PC-9 (cell line): ENCODE results near the gene CAST. TPM values are rescaled to one million over a fixed set of nuclear protein-coding genes. Genes with fewer than 3 reads are reported as not detected.

Experiments used
- BruUV-seq: library from RNA; stranded (reverse); fragments of 400-500 nt; replicated peaks from 2 replicates; lab custom pipeline; 2021; lab: Mats Ljungman, UMichigan
- CTCF ChIA-PET: fragments of 300-600 bp; sonication (Branson Sonifier 250); formaldehyde crosslinking; loops from one replicate; lab custom pipeline; 2022; ENCODE audit warnings: antibody characterized with exemption; lab: Charles Lee
- POLR2A ChIA-PET: fragments of 300-600 bp; sonication (Branson Sonifier 250); formaldehyde crosslinking; loops from one replicate; lab custom pipeline; 2022; ENCODE audit warnings: antibody characterized with exemption; ENCODE audit not compliant: unreplicated experiment; lab: Charles Lee
- DNase-seq, 2 experiments: peaks; one replicate each; pipeline versions ENCODE4 v3.0.0 to v3.0.0-alpha.2; 2015 to 2022; ENCODE audit warnings: mixed read lengths in 1 of 2
- H2AFZ ChIP-seq: fragments of 200-600 bp; sonication (generic); 2 replicates; pipeline ENCODE4 v1.8.1; 2017; ENCODE audit warnings: antibody characterized with exemption
- H3F3A ChIP-seq: fragments of 200-600 bp; sonication (generic); 2 replicates; pipeline ENCODE4 v1.8.1; 2017; ENCODE audit warnings: antibody characterized with exemption, mild to moderate bottlenecking, low read depth; ENCODE audit not compliant: insufficient read depth
- H3K27ac ChIP-seq: fragments of 200-600 bp; sonication (generic); 2 replicates; pipeline ENCODE4 v1.6.1; 2016; ENCODE audit warnings: mixed run types
- H3K27me3 ChIP-seq: fragments of 200-600 bp; sonication (generic); 2 replicates; pipeline ENCODE4 v1.6.1; 2016; ENCODE audit warnings: low read depth, mixed run types; ENCODE audit not compliant: insufficient read depth
- H3K36me3 ChIP-seq: fragments of 200-600 bp; sonication (generic); 2 replicates; pipeline ENCODE4 v1.6.1; 2016; ENCODE audit warnings: low read depth, mixed run types
- H3K4me1 ChIP-seq: fragments of 200-600 bp; sonication (generic); replicated peaks from 2 replicates; pipeline ENCODE4 v1.6.1; 2016; ENCODE audit warnings: mixed run types; ENCODE audit not compliant: insufficient read depth
- H3K4me2 ChIP-seq: fragments of 200-600 bp; sonication (generic); 2 replicates; pipeline ENCODE4 v1.6.1; 2017; ENCODE audit warnings: mixed run types
- H3K4me3 ChIP-seq: fragments of 200-600 bp; sonication (generic); 2 replicates; pipeline ENCODE4 v1.6.1; 2016; ENCODE audit warnings: mixed run types
- H3K79me2 ChIP-seq: fragments of 200-600 bp; sonication (generic); 2 replicates; pipeline ENCODE4 v1.6.1; 2017; ENCODE audit warnings: low read depth, mixed run types
- H3K9me2 ChIP-seq: fragments of 200-600 bp; sonication (generic); 2 replicates; pipeline ENCODE4 v1.8.1; 2017; ENCODE audit warnings: mild to moderate bottlenecking; ENCODE audit not compliant: insufficient read depth
- H3K9me3 ChIP-seq: fragments of 200-600 bp; sonication (generic); 2 replicates; pipeline ENCODE4 v1.8.1; 2016; ENCODE audit warnings: low read depth; ENCODE audit not compliant: insufficient read depth
- H4K20me1 ChIP-seq: fragments of 200-600 bp; sonication (generic); 2 replicates; pipeline ENCODE4 v1.8.1; 2017; ENCODE audit not compliant: insufficient read depth
- EZH2 ChIP-seq: fragments of 200-600 bp; sonication (generic); IDR thresholded peaks from 2 replicates; pipeline ENCODE4 v1.8.0; 2017; ENCODE audit warnings: antibody characterized with exemption, low read depth
- intact Hi-C: fragments of 100-400 bp; cut with micrococcal nuclease; formaldehyde crosslinking; loops from one replicate; pipeline ENCODE4 v1.10.0; 2022; ENCODE audit not compliant: unreplicated experiment
- total RNA-seq: library from RNA; stranded (reverse); gene quantifications from 2 replicates; pipeline ENCODE4 v1.2.3, GENCODE V29; 2021
- TF ChIP-seq, protein P1 (sequence below): fragments of 200-600 bp; sonication (generic); conservative IDR thresholded peaks from 2 replicates; pipeline ENCODE4 v1.6.1; 2017; ENCODE audit warnings: mixed run types, antibody characterized with exemption, mild to moderate bottlenecking, moderate library complexity

Gene CAST
- total RNA-seq, 1 experiment from 2014 or later, result 289 TPM

DNA sequence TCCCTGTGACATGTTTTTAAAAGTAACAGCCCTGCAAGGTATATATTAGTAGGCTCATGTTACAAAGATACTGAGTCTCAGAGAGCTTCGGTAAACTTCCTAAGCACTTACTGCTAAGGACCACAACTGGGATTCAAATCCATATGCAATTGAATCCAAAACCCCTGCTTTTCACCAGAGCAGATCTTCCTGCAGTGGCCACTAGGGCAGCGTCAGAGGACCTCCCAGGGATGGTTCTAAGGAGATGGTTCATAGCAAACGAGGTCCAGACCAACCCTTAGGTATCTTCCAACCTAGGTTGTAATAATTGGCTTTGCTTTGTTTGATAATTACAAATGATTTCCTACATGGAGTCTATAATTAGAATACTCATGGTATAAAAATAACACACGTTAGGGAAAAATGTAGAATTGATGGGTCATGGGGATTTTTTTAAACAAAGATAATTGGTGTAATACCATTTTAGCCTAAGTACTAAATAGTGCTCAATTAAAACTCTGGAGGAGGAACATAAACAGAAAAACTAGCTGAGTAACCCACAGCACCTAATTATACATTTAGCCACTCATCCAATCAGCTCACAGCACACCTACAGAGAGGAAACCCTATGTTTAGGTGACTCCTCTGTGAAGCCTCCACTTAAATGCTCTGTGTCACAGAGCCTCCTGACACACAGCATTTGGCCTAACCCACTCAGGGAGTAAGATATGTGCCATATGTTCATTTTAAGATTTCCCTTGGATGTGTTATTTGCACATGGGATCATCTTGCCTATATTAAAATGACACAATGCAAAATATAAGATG is 10.0 kb upstream of the CAST start:
- peak in 1 of 2 experiments; percentile 18 for DNase-seq
- intact Hi-C loops, result loop anchor here (2.0 kb wide), 2 partner anchors 23 to 37 kb away; no protein-coding TSS in a partner anchor
- peak overlapping the region; percentile 90 for H3K27ac ChIP-seq
- no peaks in the 10 kb centered on the region for H3K36me3 ChIP-seq
- no peaks in the 10 kb centered on the region for H3K27me3 ChIP-seq
- TF ChIP-seq, protein P1, sequence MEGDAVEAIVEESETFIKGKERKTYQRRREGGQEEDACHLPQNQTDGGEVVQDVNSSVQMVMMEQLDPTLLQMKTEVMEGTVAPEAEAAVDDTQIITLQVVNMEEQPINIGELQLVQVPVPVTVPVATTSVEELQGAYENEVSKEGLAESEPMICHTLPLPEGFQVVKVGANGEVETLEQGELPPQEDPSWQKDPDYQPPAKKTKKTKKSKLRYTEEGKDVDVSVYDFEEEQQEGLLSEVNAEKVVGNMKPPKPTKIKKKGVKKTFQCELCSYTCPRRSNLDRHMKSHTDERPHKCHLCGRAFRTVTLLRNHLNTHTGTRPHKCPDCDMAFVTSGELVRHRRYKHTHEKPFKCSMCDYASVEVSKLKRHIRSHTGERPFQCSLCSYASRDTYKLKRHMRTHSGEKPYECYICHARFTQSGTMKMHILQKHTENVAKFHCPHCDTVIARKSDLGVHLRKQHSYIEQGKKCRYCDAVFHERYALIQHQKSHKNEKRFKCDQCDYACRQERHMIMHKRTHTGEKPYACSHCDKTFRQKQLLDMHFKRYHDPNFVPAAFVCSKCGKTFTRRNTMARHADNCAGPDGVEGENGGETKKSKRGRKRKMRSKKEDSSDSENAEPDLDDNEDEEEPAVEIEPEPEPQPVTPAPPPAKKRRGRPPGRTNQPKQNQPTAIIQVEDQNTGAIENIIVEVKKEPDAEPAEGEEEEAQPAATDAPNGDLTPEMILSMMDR, result peak; percentile 47; the same call in 1 of the 2 replicates
- no peak for TF ChIP-seq EZH2
- H3K4me2 ChIP-seq, result peak overlapping the region; percentile 73
- no peaks in the 10 kb centered on the region for H3K79me2 ChIP-seq
- no peak overlapping the region for H2AFZ ChIP-seq
- H3F3A ChIP-seq, result peaks cover 52% of the 10 kb centered on the region
- BruUV-seq, result no TSS peak
- H3K9me2 ChIP-seq, result no peaks in the 10 kb centered on the region
- peaks cover 81% of the 10 kb centered on the region for H3K4me1 ChIP-seq
- no peaks in the 10 kb centered on the region; the same call in 1 of the 2 replicates for H3K9me3 ChIP-seq
- H3K4me3 ChIP-seq, result peak overlapping the region; percentile 11; the same call in 1 of the 2 replicates
- POLR2A ChIA-PET, result interaction anchor here (1.5 kb wide), 1 partner anchor 10 kb away, joined by 17 read pairs; the partner anchor contains the start of gene CAST
- CTCF ChIA-PET, result interaction anchor here (0.6 to 0.7 kb wide), 2 partner anchors 9 to 1106 kb away, joined by 3 to 5 read pairs; no protein-coding TSS in a partner anchor
- no peaks in the 10 kb centered on the region for H4K20me1 ChIP-seq

DNA sequence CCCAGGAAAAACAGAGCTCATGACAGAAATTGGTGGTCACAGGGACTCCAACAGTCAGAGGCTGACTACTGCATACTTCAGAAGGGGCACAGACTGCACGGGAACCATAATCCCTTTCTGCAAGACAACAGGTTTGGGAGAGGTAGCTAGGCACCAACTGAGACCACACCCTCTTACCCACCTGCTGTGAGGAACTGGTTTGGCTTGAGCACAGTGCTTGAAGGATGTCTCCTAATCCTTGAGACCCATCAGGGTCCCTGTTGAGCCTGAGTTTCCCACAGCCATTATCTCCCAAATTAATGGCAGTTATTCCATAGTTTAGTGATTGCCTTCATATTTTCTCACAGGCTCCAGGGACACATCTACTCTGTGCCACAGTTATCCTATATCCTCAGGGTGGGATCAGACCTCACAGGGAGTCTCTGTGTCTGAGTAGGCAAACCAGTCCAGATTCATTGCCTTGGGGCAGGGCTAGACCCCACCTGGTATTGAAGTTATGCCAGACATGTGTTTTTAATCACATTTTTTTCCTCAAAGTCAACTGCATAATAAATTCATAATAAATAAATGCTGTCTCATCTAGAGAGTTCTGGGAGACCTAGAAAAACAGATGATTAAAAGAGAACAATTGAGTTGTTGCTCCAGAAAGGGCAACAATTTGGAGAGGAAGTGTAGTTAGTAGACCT is 9.3 kb upstream of the CAST start:
- no peak overlapping the region for H2AFZ ChIP-seq
- H4K20me1 ChIP-seq, result no peaks in the 10 kb centered on the region
- peak overlapping the region; percentile 11; the same call in 1 of the 2 replicates for H3K4me3 ChIP-seq
- no peaks in the 10 kb centered on the region for H3K9me2 ChIP-seq
- intact Hi-C loops, result loop anchor here (2.0 kb wide), 2 partner anchors 24 to 38 kb away; no protein-coding TSS in a partner anchor
- no peaks in the 10 kb centered on the region for H3K36me3 ChIP-seq
- DNase-seq, result peak; percentile 88 to 97
- ChIA-PET CTCF (interaction anchor here (0.7 kb wide), 1 partner anchor 9 kb away, joined by 3 read pairs; no protein-coding TSS in a partner anchor), POLR2A (interaction anchor here (0.6 to 1.5 kb wide), 4 partner anchors 9 to 50 kb away, joined by 4 to 17 read pairs (median 6); partner anchors contain the start of gene CAST)
- H3K27ac ChIP-seq, result peak overlapping the region; percentile 90
- H3F3A ChIP-seq, result peaks cover 59% of the 10 kb centered on the region
- TF ChIP-seq, protein P1, result no peak
- no peak for TF ChIP-seq EZH2
- no peaks in the 10 kb centered on the region; the same call in 1 of the 2 replicates for H3K79me2 ChIP-seq
- TSS peak; percentile 52 for BruUV-seq
- H3K4me1 ChIP-seq, result peaks cover 88% of the 10 kb centered on the region
- H3K9me3 ChIP-seq, result no peaks in the 10 kb centered on the region; the same call in 1 of the 2 replicates
- H3K27me3 ChIP-seq, result no peaks in the 10 kb centered on the region
- peak overlapping the region; percentile 73 for H3K4me2 ChIP-seq

DNA sequence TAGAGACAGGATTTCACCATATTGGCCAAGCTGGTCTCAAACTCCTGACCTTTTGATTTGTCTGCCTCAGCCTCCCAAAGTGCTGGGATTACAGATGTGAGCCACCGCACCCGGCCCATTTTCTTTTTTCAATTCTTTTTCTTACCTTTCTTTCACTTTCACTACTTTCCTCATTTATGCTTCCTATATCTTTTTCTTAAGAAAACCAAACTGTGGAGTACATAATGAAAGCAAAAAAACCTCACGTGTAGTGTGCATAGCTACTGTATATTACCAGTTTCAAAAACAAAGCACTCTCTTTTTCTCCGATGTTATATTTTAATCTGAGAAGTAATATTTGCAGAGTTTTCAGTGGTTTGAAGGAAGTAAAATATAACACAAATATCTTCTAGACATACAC is 8.0 kb upstream of the CAST start:
- DNase-seq, result no peak
- H3K36me3 ChIP-seq, result no peaks in the 10 kb centered on the region
- TF ChIP-seq EZH2, result no peak
- TF ChIP-seq, protein P1, result no peak
- no peaks in the 10 kb centered on the region for H3K9me3 ChIP-seq
- intact Hi-C loops, result no loop called here
- peaks cover 59% of the 10 kb centered on the region for H3F3A ChIP-seq
- H2AFZ ChIP-seq, result no peak overlapping the region
- H3K4me3 ChIP-seq, result peak overlapping the region; percentile 12; the same call in 1 of the 2 replicates
- no peaks in the 10 kb centered on the region for H3K9me2 ChIP-seq
- H3K4me2 ChIP-seq, result peak overlapping the region; percentile 73; the same call in 1 of the 2 replicates
- peaks cover 93% of the 10 kb centered on the region for H3K4me1 ChIP-seq
- no peaks in the 10 kb centered on the region for H4K20me1 ChIP-seq
- no peaks in the 10 kb centered on the region for H3K27me3 ChIP-seq
- ChIA-PET POLR2A (no interaction called here), CTCF (interaction anchor here (0.7 kb wide), 2 partner anchors 12 to 1006 kb away, joined by 3 to 16 read pairs; no protein-coding TSS in a partner anchor)
- H3K27ac ChIP-seq, result peak overlapping the region; percentile 90
- BruUV-seq, result no TSS peak
- H3K79me2 ChIP-seq, result no peaks in the 10 kb centered on the region; the same call in 1 of the 2 replicates
